ENCODE data around the gene CDC42BPB.
"Not testable (repeated sequence)": the region's sequence is repeated elsewhere in the genome, so short reads cannot be mapped to it uniquely, and the experiment has no call there.

Gene CDC42BPB

DNA sequence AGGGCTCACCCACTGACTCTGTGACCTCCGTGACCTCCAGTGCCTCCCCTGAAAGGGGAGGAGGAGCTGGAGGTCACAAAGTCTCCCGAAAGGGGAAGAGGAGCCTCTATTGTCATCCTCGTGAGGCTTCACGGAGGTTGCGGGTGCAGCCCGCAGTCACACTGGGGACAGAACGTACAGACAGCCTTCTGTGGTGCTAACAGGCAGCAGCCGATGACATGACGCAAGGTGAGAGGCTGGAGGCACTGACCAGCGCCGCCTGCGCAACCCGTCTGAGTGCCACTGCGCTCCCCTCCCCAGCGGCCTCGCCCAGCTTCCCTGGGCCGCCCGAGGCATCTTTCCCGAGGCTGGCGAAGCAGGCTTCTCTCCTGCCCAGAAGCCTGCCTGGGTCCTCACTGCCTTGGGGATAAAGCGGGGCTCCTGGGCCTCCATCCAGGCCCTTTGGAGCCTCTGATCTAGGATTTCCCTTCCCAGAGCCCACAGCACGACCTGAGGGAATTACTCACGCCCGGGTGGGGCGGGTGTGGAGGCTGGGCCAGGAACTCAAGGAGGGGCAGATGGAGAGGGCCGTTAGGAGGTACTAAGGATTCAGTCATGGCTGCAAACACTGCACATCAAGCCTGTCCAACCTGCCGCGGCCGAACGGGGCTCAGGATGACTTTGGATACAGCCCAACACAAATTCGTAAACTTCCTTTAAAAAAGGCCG is 14.3 kb upstream of the CDC42BPB start:
- no peak for DNase-seq

DNA sequence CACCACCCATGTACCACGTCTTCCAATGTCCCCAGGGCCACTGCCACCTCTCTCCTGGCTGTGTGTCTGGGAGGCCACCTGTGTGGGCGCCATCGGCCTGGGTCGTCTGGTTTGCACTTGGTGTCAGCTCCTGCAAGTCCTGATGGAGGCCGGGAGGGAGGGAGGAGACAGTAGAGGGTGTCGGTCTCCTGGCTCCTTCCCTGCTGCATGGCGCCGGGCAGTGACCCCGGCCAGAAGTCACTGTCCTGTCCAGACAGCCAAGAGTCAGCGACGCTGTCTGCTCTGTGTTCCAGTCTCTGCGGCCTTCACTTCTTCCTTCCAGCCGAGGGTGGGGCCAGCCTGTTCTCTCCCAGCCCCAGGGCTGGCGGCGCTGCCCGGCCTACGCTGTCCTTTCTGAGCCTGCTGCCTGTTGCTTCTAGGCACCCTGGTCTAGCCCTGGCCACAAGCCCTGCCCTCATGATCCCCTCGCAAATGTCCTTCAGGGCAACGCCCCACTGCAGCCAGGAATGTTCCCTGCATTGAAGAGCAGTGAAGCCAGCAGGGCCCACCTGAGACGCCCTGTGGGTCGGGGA is 13.7 kb upstream of the CDC42BPB start:
- DNase-seq, result no peak

DNA sequence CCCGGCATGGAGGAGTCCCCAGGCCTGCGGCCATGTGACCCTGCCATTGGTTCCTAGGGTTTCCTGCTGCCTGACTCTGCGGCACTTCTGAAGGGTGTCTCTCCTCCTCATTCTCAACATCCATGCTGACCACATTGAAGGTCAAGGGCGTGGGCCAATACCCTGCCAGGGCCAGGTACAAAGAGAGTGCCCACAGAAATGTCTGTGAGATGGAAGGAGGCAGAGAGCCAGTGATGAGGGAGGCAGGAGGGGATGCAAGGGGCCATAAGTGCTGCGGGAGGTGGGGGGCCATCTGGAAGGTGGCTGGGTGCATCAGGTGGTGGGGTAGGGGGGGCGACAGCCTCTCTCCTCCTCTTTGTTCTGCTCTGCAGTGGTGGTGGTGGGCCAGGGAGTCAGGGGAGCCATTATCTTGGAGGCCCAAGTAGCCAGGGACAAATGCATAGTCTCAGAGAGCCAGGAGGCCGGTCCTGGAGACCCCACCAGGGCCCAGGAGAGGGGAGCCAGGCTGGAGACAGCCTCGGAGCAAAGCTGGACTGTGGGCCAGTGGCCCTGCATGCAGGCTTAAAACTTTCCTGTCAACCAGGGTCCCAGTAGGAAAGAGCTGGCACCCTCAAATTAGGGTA is 13.0 kb upstream of the CDC42BPB start:
- no peak for DNase-seq

DNA sequence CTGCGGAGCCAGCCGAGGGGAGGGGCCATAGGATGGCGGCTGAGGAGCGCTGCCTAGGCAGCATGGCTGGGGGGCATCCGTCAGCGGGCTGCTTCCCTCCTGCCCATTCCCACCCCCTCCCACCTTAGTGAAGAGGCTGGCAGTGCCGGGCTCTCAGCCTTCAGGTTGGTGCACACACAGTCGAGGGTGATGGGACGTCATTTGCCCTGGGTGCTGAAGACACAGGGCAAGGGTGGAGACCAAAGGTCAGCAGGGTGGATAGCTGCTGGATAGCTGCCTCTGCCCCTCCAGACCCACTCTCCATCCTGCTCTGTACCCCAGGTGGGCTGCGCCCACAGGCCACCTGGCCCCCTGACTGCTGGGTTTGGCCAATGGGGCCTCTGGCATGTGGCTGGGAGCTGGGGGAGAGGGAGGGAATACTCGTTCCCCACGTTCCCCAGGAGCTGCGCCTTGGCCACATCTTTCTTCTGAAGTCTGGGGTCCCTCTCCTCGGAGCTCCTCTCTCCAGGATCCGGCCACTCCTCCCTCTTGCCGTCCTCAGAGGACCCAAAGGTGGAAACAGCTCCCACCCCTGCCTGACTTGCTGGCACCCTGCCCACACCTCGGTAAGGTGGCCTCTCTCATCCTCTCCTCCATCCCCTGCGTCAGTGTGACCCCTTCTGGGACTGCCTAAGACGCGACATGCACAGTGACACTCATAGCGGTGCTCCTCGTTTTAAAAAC is 11.2 kb upstream of the CDC42BPB start:
- no peak for DNase-seq

DNA sequence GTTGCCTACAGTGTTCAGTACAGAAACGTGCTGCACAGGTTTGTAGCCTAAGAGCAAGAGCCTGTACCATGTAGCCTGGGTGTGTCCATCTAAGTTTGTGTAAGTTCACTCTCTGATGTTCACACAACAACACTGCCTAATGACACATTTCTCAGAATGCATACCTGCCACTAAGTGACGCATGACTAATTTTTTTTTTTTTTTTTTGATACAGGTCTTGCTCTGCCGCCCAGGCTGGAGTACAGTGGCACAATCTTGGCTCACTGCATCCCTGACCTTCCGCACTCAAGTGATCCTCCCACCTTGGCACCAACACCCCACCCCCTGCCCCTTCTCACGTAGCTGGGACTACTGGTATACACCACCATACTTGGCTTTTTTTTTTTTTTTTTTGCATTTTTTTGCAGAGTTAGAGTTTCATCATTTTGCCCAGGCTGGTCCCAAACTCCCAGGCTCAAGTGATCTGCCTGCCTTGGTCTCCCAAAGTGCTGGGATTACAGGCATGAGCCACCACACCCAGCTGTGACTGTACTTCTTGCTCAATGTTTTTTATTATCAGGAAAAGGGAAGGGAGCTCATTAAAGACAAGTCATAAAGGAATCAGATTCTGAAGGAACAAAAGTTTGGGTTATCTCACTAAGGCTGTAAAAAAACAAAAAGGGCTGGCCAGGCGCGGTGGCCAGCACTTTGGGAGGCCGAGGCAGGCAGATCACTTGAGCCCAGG is 10.0 kb upstream of the CDC42BPB start:
- no peak for DNase-seq

DNA sequence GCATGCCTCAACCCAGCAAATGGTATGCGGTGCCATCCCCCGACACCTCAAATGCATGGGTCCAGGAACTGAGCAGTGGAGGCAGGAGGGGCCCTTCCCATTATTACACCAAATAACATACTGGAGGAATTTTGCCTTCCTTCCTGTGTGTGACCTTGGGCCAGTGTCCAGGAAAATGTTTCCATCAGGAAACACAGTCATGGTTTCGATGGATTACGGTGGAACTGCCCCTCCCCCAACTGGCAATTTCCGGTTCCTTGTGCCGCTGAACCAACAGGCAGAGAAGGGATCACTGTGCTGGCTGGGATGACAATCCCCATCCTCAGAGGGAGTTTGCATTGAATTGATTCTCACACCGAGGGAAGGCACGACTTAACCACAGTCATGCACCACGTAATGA is 9.1 kb upstream of the CDC42BPB start:
- DNase-seq, result no peak

DNA sequence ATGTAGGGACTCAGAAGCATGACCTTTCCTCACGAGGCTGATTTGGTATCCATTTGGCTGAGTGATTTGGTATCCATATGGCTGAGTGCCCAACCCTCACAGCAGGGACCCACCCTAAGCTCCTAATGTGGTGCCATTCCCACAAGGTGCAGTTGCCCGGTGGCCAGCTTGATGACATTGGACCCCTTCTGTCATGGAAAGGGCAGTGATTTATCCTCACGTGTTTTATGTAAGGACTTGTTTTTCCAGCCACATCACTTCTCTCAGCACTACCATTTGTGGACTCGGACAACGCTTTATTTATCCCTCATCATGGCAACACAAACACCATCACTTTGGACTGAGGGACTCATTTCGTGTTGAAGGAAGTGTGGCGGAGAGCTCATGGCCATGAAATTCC is 8.5 kb upstream of the CDC42BPB start:
- no peak for DNase-seq

DNA sequence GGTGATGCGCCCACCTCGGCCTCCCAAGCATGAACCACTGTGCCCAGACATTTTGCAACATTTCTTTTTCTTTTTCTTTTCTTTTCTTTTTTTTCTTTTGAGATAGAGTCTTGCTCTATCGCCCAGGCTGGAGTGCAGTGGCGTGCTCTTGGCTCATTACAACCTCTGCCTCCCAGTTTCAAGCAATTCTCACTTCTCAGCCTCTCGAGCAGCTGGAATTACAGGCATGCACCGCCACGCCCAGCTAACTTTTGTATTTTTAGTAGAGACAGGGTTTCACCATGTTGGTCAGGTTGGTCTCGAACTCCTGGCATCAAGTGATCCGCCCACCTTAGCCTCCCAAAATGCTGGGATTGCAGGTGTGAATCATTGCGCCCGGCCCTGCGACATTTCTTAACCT is 7.6 kb upstream of the CDC42BPB start:
- no peak for DNase-seq

DNA sequence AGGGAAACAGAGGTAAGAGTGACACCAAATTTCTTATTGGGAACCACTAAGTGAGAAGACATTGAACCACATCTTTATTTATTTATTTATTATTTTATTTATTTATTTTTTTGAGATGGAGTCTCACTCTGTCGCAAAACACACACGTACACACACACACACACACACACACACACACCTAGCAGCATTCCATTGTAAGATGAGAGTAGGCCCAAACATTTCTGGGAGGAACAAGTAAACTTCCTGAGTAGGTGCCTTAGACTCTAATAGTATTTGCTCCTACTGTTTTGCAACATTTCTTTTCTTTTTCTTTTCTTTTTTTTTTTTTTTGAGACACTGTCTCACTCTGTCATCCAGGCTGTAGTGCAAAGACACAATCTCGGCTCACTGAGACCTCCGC is 7.1 kb upstream of the CDC42BPB start:
- DNase-seq, result no peak

DNA sequence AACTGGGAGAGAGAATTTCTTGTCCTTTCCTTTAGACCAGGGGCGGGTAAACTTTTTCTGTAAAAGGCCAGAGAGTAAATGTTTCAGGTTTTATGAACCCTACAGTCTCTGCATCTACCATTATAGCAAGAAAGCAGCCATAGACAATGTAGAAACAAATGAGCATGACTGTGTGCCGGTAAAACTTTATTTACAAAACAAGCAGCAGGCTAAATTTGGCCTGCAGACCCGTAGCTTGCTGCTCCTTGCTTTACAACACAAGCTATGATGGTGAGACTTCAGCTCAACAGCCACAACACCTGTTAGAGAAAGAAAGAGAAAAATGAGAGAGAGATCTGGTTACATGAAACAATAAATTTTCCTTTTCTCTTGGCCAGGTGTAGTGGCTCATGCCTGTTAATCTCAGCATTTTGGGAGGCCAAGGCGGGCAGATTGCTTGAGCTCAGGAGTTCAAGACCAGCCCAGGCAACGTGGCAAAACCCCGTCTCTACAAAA is 4.2 kb upstream of the CDC42BPB start:
- no peak for DNase-seq

DNA sequence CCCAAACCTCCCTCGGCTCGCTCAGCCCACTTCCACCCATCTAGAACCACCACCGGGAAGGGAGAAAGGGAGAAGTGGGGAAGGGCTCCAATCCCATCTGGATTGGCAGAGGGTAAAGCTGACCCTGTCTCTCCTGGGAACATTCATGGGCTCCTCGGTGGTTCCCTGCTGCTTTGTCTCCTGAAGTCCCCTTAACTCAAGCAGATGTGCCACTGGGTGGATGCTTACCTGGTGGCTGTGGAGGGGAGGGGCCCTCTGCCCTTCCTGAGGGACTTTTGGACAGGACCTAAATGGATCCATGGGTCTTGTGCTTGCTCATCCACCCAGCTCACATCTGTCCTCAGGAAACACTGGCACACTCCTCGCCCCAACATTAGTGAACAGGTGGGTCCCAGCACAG is 2.2 kb upstream of the CDC42BPB start:
- DNase-seq, result no peak

DNA sequence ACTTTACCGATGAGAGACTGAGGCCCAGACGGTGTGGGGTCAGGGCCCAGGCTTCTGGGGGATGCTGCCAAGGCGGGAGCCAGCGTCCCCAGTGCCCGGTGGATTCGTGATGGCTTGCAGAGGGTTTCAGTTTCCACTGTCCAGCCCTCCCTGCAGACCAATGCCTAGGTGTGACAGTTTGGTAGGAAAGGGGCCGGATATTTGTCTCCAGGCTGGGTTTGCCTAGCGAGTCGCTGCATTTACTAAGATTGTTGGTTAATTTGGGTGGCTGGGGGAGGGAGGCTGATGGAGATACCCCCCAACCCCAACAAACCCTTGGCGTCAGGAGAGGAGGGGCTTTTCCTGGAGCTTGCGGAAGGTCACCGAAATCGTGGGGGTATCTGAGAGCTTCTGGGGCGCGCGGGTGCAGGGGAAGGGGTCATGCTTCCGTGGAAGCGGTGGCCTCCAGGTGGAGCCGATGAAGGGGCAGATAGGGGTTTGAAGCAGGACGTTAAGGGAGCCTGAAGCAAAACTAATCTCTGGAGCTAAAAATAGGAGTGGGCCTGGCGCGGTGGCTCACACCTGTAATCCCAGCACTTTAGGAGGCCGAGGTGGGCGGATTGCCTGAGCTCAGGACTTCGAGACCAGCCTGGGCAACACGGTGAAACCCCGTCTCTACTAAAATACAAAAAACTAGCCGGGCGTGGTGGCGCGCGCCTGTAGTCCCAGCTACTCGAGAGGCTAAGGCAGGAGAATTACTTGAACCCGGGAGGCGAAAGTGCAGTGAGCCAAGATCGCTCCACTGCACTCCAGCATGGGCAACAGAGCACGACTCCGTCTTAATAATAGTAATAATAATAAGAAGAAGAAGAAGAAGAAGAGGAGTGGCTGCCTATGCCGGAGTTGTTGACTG is 1.1 kb upstream of the CDC42BPB start:
- no peak for DNase-seq

DNA sequence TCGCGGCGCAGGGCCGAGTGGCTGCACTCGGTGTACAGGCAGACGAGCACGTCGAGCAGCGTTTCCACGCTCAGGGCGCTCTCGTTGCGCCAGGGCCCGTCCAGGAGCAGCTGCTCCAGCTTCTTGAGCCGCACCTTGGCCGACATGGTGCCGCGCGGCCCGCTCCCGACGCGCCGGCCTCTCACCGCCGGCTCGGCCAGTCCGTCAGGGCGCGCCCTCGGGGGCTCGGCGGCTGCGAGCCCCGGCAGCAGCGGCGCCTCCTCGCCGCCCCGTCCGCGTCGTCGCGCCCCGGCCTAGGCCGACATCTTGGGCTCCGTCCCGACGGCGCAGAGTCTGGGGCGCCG is 349 bp downstream of the CDC42BPB start:
- DNase-seq, result no peak

DNA sequence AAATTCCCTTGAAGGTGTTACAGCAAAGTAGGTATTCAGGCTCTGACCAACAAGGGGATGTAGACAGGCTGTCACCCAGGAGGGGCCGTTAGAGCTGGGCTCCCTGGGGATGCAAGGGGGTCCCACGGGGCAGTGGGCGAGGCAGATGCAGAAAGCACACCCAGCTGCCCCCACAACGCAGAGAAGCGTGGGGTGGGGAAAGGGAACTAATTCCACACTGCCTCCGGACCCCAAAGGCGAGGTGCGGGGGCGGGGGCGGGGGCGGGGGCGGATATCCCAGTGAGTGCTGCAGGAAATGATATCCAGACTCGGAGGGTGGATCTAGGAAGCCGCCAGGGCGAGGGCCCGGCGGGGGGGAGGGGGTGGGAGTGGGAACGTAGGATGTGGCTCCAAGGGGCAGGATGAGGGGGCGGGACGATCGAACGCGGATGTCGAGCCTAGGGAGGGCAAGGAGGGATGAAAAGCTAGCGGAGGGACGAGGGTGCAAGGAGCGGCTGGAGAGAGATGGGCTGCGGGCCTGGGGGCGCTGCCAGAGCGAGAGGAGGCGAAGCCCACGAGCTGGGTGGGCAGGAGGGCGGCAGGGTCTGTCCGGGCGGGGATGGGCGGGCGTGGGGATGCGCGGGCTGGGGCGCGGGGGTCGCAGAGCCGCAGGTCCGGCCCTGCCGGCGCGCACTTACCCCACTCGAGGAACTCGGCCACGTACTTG is 874 bp downstream of the CDC42BPB start:
- no peak for DNase-seq

DNA sequence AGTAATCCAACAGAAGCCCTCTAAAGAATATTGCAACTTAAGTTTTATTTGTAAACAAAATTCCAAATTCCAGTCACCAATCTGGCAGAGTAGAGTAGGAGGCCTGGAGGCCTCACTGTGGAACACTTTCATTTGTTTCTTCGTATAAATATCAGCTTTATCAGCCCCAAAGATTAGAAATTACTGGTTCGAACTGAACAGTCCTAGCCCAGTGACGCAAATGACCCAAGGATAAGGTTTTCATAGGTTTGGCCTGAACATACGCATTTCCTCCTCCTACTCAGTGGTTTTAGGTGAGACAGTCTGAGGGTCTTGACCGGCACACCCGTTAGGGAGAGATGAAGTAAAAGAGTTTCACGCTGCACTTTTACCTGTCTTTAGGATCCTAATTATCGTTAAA is 1.7 kb downstream of the CDC42BPB start:
- no peak for DNase-seq

DNA sequence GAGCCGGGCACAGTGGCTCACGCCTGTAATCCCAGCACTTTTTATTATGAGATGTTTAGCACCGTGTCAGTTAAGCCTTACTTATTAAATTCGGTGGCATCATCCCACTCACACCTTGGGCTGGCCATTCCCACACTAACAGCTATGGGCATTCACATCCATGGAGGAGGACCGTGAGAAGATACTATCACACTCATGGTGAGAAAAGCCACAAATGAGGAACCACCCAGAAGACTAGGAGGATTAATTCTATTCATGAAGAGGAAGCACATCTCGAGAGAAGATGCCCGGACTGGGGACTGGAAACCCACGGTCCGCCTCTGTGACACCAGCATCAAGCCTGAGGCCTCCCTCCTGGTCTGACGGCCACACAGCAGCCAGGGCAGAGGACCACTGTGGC is 4.9 kb downstream of the CDC42BPB start:
- no peak for DNase-seq

DNA sequence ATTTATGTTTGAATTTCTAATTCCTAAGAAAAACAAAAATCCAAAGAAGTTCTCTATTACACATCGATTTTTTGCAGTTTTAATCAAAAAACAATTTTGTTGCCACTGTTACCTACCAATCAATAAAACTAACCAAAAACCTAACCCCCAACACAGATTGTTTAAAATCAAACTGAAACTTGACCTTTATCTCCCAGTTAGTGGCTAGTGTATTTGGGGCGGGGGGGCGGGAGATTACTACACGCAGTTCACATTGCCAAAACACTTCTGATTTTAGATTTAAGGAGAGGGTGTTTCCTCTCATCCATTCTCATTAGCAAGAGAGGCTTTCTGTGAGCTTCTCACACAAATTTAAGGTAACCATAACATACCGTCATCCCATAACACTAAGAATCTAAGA is 6.4 kb downstream of the CDC42BPB start:
- DNase-seq, result no peak

DNA sequence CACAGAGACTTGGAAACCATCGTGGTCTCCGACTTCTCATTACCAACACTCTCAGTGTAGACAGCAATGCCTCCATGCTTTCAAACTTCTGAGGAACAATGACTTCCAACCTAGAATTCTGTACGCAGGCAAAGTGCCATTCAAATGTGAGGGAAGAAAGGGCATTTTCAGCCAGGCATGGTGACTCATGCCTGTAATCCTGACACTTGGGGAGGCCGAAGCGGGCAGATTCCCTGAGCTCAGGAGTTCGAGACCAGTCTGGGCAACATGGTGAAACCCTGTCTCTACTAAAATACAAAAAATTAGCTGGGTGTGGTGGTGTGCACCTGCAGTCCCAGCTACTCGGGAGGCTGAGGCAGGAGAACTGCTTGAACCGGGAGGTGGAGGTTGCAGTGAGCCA is 9.9 kb downstream of the CDC42BPB start:
- DNase-seq, result not testable (repeated sequence)

DNA sequence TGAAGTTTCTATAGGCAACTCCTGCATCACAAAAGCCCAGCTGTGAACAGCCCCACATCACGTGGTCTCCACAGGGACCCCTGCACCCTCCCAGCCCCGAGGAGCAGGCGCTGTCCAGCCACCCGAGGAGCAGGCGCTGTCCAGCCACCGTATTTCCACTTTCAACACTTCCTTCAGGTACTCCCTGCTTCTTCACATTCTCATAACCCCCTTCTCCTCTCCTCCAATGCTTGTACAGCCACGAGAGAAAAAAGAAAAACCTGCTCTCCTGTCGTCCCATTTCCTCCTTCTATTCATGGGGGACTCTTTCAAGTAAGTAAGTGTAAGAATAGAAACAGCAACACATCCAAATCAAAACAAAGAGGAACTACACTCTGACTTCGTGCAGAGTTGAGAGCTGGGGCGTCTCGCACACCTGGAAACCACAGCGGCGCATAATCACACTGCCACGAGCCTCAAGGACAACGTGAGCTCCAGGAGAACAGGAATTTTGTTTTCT is 11.9 kb downstream of the CDC42BPB start:
- no peak for DNase-seq

DNA sequence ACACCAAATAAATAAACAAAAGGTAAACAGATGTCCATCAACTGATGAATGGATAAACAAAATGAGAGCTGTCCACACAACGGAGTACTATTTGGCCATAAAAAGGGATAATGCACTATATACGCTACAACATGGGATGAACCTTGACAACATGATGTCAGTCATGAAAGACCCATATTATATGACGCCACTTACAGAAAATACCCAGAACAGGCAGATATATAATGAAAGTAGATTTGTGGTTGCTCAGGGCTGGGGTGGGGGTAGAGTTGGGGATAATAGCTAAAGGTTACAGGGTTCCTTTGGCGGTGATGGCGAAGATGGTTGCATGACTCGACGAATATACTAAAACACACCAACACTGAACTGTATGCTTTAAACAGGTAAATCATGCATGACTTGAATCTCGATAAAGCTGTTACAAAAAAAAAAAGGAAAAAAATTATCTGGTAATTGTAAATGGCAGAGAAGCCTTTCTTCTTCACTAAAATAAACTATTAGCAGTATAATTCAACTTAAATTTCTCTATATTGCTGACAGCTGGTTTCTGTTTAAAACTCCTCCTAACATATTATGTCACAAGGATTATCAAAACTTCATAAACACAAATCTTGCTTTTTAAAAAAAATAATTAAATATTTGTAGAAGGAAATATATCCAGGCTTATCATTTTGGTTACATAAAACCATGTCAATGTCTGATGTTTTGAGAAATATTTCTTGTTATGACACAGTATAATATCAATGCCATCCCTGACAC is 13.9 kb downstream of the CDC42BPB start:
- no peak for DNase-seq

DNA sequence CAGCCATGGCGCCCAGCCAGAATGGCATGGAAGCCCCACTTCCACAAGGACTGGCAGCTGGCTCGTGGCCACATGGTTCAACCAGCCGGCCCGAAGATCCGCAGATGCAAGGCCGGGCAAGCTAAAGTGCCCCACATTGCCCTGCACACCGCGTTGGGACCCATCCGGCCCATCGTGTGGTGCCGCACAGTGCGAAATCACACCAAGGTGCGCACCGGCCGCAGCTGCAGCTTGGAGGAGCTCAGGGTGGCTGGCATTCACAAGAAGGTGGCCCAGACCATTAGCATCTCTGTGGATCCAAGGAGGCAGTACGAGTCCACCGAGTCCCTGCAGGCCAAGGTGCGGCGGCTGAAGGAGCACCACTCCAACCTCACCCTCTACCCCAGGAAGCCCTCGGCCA is 15.9 kb downstream of the CDC42BPB start:
- DNase-seq, result no peak

Data from CD4-positive, alpha-beta T cell treated with Interleukin-17A for 1 hour (primary cell).